OCI-M2 (cell line): ENCODE data around the gene ITPR2.
"Not testable (repeated sequence)": the region's sequence is repeated elsewhere in the genome, so short reads cannot be mapped to it uniquely, and the experiment has no call there.

Source experiments
- DNase-seq: peaks from one replicate; lab custom pipeline; 2025; ENCODE audit not compliant: unreplicated experiment; lab: John Stamatoyannopoulos, UW

The ITPR2 gene

DNA sequence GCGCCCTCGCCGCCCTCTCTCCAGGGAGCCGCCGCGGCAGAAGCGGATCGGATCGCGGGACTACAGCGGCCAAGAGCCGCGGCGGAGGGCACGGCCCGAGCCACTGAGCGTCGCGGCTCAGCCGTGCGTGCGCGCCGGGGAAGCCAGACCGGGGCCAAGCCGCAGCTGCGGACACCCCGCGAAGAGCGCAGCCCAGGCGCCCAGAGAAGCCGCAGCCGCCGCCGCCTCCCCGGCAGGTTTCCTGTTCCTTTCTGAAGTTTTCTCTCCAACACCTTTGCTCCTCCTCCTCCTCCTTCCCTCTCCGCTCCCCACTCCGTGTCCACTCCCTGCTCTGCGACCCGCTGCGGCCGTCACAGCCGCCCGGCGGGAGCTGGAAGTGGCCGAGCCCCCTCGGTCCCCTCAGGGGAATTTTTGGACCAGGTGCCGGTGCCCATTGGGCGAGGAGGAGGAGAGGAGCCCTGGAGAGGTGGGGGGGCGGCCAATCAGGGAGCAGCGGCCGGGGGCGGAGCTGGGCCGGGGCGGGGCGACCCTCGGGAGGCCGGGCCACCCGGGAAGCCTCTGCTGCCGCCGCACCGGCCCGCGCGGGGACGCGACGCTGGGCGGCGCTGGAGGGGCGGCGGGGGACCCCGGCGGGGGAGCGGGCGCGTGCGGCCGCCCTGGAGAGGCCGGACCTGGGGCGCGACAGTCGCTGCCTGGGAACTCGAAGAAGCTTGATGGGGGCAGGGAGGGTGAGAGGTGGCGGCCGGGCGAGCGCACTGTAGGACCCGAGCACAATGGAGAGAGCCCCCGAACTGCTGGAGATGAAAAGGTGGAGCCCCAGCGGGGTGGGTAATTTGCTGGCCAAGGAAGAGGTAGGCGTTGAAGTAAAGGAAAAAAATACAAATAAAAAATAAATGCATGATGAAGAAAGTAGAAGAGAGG is at the start of gene ITPR2:
ITPR2 (minus strand) TSS at position 373 of the 921 bp plus-strand sequence. CDS start 413 bp downstream, outside the sequence.
- DNase-seq: no peak

DNA sequence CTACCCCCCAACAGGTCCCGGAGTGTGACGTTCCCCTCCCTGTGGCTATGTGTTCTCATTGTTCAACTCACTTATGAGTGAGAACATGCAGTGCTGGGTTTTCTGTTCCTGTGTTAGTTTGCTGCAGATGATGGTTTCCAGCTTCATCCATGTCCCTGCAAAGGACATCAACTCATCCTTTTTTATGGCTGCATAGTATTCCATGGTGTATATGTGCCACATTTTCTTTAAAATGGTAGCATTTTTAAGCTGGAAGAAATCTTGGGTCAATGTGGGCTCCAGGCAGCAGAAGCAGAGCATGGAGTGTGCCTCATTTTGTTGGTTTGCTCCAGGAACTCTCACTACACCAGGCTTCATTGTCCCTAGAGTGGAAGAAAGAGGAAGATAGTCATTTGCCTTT is 47.6 kb upstream of the ITPR2 start:
- no peak for DNase-seq

DNA sequence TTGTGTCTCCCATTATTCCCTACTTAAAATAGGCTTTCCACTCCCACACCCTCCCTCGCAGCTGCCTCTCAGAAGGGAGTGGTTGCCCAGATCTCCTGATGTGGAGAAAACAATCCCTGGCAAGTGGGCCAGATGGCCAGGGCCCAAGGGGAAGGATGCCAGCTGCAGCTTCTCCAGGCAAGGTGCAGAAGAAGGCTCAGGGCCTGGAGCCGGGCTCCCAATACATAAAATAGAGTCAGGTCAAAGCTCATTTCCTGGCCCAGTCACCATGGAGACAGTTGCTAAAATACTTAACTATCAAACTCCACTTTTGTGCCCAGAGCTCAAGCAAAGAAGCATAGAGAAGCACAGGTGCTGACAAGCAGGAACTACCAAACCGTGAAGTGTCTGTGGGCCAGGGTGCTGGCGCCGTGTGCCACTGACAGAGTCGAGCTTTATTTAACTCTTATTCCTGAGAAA is 45.7 kb upstream of the ITPR2 start:
- DNase-seq: no peak

DNA sequence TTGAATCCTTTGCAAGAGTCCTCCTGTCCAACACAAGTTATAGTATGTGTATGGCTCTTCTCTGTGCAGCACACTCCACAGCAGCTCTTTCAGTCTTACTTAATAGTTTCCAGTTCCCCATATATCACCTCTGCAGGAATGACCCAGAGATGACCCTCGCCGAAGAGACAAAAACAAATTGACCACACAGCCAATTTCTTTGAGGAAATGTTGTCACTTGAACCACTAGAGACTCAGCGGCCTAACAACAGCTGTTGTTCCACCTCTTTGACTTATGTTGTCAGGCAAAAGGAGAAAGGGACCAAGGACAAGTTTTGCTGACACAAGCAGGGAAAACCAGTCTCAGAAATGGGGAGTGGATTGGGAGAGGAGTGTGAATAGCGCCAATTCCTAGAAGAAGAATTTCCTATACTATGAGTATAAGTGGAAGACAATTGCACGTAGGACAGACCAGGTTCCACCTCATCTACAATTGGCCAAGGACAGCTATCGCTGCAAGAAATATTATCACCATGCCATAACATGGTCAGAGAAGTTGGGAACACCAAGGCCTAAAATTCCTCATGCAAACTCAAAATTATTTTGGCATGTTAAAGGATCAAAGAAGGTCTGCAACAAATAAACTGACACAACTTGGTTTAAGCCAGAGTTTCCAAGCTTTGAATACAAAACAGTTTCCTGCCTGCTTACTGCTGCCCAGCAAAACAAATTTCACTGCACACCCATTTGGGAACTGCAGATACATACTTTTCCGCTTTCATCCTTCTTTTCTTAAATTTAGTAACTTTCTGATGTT is 41.7 kb upstream of the ITPR2 start:
- DNase-seq: no peak

DNA sequence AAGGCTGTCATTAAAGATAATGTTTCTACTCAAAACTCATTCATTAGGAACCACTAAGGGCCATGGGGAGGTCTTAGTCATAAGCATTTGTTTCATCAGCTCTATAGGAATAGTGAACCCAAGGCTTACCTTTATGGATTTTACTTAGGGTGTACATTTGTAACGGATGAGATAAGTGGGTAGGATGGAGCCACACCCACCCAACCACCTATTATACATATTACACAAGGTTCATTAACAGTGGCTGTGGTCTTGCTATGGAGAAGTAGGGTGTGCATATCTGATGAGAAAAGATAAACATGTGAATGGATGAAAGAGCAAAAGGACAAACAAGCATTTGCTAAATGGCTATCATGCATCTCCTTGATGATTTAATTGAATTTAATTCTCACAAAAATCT is 39.6 kb upstream of the ITPR2 start:
- DNase-seq: no peak

DNA sequence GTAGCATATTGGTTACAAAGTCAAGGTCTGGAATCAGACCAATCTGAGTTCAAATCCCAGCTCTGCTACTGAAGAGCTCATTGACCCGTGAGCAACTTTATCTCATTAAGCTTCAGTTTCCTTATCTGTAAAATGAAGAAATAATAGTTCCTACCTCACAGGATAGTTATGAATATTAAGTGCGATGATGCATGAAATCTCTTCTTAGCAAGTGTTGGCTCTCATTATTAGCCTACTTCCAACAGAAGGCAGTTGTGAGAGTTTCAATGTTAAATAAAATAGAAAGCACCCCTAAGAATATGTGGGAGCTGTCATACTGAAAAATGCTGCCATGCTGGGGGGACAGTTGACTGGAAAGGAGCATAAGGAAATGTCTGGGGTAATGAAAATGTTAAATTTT is 39.0 kb upstream of the ITPR2 start:
- no peak for DNase-seq

DNA sequence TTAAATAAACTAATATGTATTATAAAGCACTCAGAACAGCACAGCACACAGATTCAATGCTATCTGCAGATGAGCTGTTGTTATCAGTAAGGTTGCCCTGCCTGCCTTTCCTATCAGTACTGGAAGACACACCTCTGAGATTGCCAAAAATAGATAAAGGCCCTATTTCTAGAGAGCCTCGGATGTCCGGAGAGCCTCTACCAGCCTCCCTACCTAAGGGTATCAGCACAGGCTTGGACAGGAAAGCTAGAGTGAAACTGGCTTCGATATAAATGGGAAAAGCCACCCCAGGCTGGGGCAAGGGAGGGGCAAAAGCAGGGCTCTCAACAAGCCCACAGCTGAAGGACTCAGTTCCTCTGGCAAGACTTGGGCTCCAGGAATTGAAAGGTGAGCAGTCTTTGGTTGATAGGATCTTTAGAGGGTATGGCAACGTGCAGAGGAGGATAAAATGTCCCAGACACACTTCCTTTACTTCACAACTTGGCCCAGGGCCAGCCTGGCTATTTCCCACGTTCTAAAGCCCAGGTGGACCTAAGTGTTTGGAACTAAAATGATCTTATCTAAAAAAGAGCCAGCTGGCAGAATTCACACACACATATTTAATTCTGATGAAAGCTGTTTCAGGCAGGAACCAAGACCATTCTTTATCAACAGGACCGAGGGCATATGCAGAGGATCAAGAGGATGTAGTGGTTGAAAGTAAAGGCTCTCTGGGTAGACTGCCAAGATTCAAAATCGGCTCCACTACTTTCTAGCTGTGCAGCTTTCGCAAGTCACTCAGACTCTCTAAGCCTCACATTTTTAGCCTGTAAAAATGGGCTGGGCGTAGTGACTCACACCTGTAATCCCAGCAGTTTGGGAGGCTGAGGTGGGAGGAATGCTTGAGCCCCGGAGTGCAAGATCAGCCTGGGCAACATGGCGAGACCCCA is 37.8 kb upstream of the ITPR2 start:
- DNase-seq: no peak

DNA sequence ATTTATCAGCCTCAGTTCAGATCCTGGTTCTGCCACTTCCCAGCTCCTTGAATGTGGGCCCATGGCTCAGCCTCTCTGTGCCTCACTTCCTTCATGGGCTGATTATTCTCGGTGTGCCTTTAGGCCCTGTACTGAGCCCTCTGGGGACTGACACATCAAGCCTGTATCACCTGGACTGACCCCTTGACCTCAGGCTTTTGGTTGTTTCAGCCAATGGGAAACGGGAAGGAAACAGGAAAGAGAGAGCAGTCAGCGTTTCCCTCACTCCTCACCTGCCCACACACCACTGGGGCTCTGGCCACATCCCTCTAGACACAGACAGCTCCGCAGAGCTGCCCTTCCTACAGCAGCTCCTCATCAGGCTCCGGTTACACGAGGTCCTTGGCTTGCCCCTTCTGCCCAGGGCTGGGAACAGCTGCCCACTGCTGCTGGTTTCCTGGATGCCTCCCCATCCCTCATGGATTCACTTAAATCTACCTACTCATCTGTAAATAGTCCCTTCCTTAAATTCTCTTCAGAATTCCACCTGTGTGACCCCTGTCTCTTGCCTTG is 37.0 kb upstream of the ITPR2 start:
- no peak for DNase-seq

DNA sequence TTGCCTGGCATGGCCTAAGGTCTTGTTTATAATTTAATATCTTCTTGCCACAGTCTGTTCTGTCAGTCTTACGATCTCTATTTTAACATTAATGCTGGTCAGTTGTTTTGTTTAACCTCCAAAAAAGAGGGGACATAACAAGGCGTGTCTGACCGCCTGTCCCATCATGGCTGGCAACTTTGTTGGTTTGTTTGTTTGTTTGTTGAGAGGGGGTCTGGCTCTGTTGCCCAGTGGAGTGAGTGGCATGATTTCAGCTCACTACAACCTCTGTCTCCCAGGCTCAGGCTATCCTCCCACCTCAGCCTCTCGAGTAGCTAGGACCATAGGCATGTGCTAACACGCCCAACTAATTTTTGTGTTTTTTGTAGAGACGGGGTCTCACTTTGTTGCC is 36.1 kb upstream of the ITPR2 start:
- DNase-seq: no peak

DNA sequence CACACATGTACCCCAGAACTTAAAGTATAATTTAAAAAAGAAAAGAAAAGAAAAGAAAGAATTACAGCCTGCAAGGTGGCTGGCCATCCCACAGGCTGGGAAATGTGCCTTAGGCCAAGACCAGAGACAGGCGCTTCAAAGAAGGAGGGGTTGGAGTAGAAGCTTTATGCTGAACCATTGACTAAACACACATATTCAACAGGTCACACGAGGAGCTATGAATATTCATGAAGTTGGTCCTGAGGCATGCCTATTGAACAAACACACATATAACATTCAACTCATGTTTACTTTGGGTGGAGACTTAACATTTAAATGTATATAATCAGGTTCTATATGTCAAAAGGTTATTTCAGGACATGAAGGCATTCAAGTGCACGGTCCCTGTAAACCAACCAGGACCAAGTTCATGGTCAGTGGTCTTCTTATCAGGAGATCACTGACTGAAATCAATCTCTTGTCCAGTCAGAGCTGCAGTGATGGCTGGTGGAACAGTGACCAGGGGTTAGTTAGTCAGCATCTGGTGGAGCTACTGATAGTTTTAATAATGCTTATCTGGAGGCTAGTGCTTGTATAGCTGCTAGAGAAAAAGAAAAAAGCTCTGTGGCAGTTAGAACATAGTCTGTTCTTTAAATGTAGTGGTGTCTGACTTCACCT is 35.6 kb upstream of the ITPR2 start:
- no peak for DNase-seq

DNA sequence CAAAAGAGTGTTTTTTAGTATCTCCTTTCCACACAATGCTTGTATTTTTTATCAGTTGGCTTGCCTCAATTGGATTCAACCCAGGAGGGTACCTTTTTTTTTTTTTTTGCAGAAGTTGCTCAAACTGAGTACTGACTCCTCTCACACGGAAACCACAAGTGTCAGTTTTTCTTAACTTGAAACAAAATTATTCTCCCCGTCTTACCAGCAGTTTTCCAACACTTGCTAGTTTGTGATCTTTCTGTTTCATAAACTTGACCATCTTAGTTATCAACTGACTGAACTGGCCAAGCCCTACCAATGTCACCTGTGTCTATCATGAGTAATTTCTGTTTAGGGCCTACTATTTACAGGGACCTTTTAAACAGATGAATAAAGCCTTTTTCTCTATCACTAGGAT is 34.1 kb upstream of the ITPR2 start:
- DNase-seq: no peak

DNA sequence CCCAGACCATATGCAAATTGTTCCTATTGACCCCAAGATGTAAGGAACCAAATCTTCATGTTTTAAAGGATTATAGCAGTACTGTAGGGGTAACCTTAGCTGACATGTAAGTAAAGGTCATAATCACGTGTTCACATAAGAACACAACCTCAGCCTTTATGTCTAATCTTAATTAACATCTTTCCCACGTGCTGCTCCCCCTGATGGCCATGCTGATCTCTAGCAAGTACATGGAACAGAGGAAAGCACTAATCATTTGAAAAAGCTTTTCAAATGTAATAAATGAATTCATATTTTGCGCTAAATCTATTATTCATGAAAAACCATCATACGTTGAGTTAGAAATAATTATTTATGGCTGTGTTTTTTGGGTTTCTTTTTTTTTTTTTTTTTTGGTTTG is 30.5 kb upstream of the ITPR2 start:
- no peak for DNase-seq

DNA sequence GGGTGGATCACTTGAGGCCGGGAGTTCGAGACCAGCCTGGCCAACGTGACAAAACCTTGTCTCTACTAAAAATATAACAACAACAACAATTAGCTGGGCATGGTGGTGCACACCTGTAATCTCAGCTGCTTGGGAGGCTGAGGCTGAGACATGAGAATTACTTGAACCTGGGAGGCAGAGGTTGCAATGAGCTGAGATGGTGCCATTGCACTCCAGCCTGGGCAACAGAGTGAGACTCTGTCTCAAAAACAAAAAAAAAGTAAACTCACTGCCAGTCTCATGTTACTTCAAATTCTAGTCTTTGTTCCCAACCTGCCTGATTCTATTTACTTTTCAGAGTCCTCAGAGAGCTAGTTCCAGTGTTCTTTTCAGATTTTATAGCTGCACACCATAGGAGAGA is 29.8 kb upstream of the ITPR2 start:
- not testable (repeated sequence) for DNase-seq

DNA sequence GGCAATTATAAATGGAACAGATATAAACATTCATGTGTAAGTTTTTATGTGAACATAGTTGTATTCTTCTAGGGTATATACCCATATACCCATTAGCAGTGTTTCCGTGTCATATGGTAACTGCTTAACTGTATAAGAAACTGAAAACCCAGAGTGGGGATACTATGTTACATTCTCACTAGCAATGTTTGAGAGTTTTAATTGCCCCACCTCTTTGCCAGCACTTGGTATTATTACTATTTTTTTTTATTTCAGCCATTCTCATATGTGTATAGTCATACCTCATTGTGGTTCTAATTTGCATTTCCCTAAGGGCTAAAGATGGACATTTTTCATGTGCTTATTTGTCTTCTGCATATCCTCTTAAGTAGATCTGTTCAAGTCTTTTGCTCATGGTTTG is 28.7 kb upstream of the ITPR2 start:
- DNase-seq: no peak

DNA sequence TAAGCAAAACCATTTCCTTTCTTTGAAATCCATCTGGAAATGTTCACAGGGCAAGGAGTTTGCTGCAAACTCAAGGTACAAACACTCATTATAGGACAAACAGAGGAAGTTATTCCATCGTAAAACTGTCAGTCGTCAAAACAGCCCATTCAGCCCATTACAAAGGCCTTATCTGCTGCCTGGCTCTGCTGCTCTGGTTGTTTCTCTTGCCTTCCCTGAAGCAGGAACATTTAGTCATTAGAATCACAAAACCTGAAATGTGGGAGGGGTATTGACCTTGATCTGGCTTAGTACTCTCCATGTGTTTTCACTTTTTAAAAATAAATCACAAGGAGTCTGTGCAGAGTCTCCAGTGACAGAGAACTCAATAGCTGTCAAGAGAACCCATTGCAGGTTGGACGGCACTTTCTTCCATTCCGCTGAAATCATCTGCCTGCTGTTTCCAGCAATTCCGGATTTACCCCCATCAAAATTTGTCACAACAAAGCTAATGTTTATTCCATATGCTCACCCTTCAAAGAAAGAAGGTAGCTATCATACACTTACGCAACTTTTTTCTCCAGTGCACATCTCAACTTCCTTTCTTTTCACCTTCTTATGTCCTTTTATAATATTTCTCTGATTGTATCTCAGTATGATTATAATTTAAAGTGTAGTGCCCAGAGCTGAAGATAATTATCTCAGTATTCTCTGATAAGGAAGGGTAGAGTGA is 24.6 kb upstream of the ITPR2 start:
- no peak for DNase-seq

DNA sequence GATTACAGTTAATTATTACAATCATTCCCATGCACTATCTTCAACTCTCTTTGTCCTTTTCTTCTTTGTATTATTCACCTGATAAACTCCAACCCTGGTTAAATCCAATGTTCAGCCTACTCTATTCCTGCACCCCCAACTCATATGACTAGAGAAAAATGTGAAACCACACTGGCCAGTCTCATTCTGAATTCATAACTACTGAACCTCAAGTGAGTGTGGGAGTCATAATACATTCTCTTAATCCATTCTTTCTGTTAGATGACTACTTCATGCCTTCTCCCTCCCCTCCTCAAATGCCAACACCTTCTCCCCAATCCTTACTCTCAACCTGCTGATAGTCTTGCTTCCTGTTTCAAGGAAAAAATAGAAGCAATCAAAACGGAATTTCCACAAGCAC is 22.3 kb upstream of the ITPR2 start:
- DNase-seq: no peak

DNA sequence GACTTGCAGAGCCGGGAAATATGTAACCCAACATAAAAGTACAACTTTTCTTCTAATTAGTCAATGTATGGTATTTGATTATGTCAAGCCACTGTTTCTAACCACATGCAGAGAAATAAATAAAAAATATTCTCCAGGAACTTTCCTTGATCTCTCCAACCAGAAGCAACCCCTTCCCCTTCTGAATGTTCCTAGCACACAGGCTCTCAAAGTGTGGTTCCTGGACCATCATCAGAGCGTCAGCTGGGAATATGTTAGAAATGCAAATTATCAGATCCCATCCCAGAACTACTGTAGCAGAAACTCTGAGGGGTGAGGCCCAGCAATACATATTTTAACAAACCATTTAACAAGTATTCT is 21.0 kb upstream of the ITPR2 start:
- DNase-seq: no peak

DNA sequence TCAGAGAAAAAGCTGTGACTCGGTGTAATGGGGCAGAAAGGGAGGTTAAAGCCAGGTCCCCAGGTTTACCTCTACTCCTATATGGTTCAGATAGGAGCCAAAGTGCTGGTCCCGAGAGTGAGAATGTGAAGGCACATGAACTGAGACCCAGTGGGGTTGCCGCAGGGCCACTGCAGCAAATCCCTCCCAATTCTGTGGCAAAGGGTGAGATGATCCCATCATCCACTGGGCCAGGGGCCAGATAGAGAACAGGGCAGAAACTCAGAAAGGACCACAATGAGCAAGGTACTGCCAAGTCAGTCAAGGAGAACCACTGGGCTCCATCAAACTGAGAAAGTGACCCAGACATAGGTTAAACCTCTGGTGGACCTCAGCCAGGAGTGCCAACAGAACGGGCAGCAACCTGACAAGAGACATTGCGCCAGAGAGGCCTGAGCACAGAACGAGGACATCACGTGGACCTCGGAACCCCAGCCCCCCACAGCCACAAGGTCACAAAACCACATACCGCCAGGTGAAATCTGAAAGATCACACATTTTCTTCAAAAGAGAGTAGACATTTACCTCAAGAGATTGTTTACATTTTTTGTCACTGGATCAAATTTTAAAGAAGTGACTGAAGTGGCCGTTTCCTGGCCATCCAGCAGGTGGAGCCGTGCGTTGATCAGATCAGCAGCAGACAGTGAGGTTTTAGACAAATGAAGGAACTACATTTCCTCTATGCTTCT is 20.5 kb upstream of the ITPR2 start:
- no peak for DNase-seq
